Heart left ventricle (tissue), 16 donors: ENCODE measurements around the gene TANK. TPM values are rescaled to one million over a fixed set of nuclear protein-coding genes. Genes with fewer than 3 reads are reported as not detected.

Source experiments
- ATAC-seq, 4 donors: fragments of 200-7000 bp; cut with Tn5 transposase; one replicate each; pipeline ENCODE4 v1.9.1; 2020 to 2022; ENCODE audit warnings: moderate library complexity in 4 of 4, mild to moderate bottlenecking in 3 of 4, moderate number of reproducible peaks in 1 of 4
- DNase-seq, 5 donors: peaks; one replicate each; pipeline ENCODE4 v3.0.0-alpha.2; 2020
- H3K27ac ChIP-seq, 12 donors: fragments of 200-600 bp; sonication (generic) in 4 of 12; one replicate each; pipeline versions ENCODE4 v1.5.0 to v1.8.0; 2016 to 2022; ENCODE audit warnings: mild to moderate bottlenecking in 2 of 12
- H3K27me3 ChIP-seq, 9 donors: fragments of 200-600 bp; sonication (generic) in 2 of 9; one replicate each; pipeline versions ENCODE4 v1.5.1 to v1.8.0; 2016 to 2022; ENCODE audit warnings: mild to moderate bottlenecking in 3 of 9
- H3K36me3 ChIP-seq, 9 donors: fragments of 200-600 bp; sonication (generic) in 2 of 9; one replicate each; pipeline versions ENCODE4 v1.5.0 to v1.8.0; 2018 to 2022; ENCODE audit warnings: mild to moderate bottlenecking in 2 of 9
- H3K4me1 ChIP-seq, 12 donors: fragments of 200-600 bp; sonication (generic) in 4 of 12; one replicate each; pipeline versions ENCODE4 v1.5.0 to v1.8.0; 2016 to 2022; ENCODE audit warnings: mild to moderate bottlenecking in 3 of 12
- H3K4me3 ChIP-seq, 12 donors: fragments of 200-600 bp; sonication (generic) in 4 of 12; one replicate each; pipeline versions ENCODE4 v1.5.0 to v1.8.0; 2017 to 2022; ENCODE audit warnings: mild to moderate bottlenecking in 9 of 12, moderate library complexity in 4 of 12
- H3K9me3 ChIP-seq, 12 donors: fragments of 200-600 bp; sonication (generic) in 4 of 12; one replicate each; pipeline versions ENCODE4 v1.5.0 to v1.8.0; 2016 to 2022; ENCODE audit warnings: mild to moderate bottlenecking in 1 of 12
- POLR2A ChIP-seq, 2 donors: fragments of 450-650 bp; IDR thresholded peaks; one replicate each; pipeline ENCODE4 v1.6.1; 2017; ENCODE audit warnings: antibody characterized with exemption in 2 of 2, mild to moderate bottlenecking in 2 of 2, moderate library complexity in 2 of 2
- WGBS, 4 donors: extraction: QIAGEN DNeasy Blood & Tissue Kit in 2 of 4; methylation state at CpG; one replicate each; pipeline versions ENCODE4 v1.1.5 to v1.1.7; 2013 to 2018; 5-methylcytosine and 5-hydroxymethylcytosine counted together
- intact Hi-C, 10 donors: fragments of 100-400 bp; cut with DNase I; formaldehyde crosslinking; loops; one replicate each; pipeline versions ENCODE4 v1.11.1 to v1.14.2; 2022
- polyA plus RNA-seq, 2 donors: library from polyadenylated mRNA; stranded (reverse); fragments of 200-250 nt; gene quantifications; one replicate each; pipeline ENCODE4 v1.2.3, GENCODE V29; 2013
- total RNA-seq, 9 donors: library from RNA; depleted of rRNA in 2 of 9; stranded (reverse); fragments of >200 nt in 2 of 9; fragmentation: NEBNext Ultra II Directional in 3 of 9; extraction: Animal tissue kit (Norgen Biotek cat#: 25700) in 3 of 9; gene quantifications; one replicate each; pipeline versions ENCODE4 v1.1.0 to v1.2.4, GENCODE V29; 2016 to 2023
- TF ChIP-seq, protein P1 (sequence below), 12 donors: fragments of 200-600 bp; sonication (generic) in 4 of 12; IDR thresholded peaks; one replicate each; pipeline versions ENCODE4 v1.5.0 to v1.8.0; 2018 to 2022; ENCODE audit warnings: antibody characterized with exemption in 12 of 12, mild to moderate bottlenecking in 5 of 12
- donor health status: ischemic (EF 13 %, LVEDD 7.1; RV severe dilation, severe dysfunction).
- donor health status: healthy with polysubstance abuse.
- donor health status: DM: no; HTN: yes; CAD: no.
- donor health status: DM: no; HTN: no; CAD: no.
- donor health status: ischemic (EF 25% LVEDD 6.9; RV normal size, moderate dysfunction).
- donor health status: ischemic (EF 25% LVEDD 5.7; RV mildly dilated, moderate dysfunction).
- donor health status: healthy.
- donor health status: DM: yes; HTN: yes; CAD: no.
- donor health status: ischemic (EF 35%, LVEDD 5.7; RV mildly dilated, moderate dysfunction).
- donor health status: nonischemic (EF 11% LVEDD 7.7; RV severe dilation, severe dysfunction).
- donor health status: DM: yes; HTN: yes; CAD: no.
- donor health status: PGD.
- donor health status: ischemic (EF 29% LVEDD 5.4; RV normal size, mild dysfunction).
- donor health status: nonischemic (EF 23%, LVEDD 6.1; RV moderate dilation, normal function).

TANK gene
- total and polyA plus RNA-seq, 11 donors, result 15.4 to 58.5 (median 32.4) TPM

DNA sequence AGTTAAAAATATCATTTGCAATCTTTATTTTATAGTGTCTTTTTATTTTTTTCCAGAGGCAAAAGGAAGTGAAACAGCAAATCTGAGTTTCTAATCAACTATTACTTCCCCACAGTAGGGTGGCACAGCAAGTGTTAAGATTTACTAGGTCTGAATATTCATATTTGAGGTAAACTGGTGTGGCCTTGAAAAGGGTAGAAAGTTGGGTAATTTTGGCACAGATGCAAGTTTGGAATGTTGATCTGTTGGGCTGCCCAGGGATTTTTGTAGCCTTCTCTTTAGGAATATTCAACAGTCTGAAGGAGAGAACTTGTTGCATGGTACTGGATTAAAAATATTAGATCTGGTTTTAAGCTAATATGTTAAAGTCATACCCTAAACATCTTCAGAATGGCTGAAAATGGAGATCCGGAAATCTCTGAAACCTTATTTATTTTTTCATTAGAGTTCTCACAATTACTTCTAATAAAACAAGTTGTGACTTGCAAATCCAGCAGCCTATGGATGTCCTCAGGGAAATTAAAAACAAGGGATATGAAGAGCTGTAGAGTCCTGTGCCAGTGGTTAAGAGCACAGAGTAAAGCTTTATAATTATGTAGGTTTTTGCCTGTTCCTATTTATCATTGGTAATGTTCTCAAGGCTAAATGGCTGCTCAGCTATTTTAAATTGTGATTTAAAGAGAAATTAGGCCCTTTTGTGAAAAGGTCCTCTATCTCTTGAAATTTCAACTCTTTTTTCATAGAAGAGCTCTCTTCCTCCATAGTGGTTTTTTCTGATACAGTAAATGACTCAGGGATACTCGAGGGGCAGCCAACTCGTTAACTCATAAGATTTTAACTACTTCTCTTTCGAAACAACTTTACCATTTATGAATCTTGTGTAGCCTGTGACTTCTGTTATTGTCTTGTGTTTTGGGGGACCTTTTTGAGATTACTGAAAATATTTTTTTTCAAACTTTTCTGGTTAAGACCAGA is 11.0 kb downstream of the TANK start:
- WGBS, 4 donors, result 79 to 84% (median 82%) methylated on average over 4 of the region's 4 CpGs
- Histone ChIP-seq H3K4me3 (no peak overlapping the region), H3K9me3 (no peaks in the 10 kb centered on the region), H3K36me3 (peaks cover 0 to 15% (median 4%) of the 10 kb centered on the region in 9 donors), H3K4me1 (peaks cover 0 to 84% (median 15%) of the 10 kb centered on the region in 12 donors), H3K27ac (peak overlapping the region in 1 of 12 donors; percentile 48), H3K27me3 (no peaks in the 10 kb centered on the region)
- intact Hi-C loops, result no loop called here
- TF ChIP-seq POLR2A (IDR thresholded peaks at IDR 0.05), result no peak
- TF ChIP-seq, protein P1, sequence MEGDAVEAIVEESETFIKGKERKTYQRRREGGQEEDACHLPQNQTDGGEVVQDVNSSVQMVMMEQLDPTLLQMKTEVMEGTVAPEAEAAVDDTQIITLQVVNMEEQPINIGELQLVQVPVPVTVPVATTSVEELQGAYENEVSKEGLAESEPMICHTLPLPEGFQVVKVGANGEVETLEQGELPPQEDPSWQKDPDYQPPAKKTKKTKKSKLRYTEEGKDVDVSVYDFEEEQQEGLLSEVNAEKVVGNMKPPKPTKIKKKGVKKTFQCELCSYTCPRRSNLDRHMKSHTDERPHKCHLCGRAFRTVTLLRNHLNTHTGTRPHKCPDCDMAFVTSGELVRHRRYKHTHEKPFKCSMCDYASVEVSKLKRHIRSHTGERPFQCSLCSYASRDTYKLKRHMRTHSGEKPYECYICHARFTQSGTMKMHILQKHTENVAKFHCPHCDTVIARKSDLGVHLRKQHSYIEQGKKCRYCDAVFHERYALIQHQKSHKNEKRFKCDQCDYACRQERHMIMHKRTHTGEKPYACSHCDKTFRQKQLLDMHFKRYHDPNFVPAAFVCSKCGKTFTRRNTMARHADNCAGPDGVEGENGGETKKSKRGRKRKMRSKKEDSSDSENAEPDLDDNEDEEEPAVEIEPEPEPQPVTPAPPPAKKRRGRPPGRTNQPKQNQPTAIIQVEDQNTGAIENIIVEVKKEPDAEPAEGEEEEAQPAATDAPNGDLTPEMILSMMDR (IDR thresholded peaks at IDR 0.05), result no peak
- ATAC-seq, result no peak
- no peak for DNase-seq

DNA sequence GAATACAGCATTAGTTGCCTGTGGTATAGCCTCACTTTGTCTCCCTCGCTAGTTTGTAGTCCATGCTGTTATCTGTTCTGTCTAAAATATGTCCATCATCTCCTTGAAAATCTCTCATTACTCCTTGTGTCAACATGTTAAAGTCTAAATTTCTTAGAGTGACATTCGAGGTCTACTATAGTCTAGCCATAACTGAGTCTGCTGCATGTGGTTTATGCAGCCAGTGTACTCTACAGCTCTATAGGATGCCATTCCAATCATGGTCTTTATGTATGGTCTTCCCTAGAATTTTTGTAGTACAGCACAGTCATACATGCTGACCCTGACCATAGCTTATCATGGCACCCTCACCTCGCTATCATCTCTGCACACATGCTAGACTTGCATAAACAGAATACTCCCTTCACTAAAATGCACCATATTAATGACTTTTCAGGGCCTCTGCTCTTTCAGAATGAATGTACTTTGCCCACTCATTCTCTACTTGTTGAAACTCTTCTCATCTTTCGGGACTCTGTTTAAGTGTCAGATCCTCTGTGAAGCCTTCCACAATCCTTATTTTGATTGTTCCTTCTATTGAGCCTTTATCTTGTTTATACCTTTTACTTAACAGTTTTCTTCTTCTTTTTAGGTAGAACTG is 12.8 kb downstream of the TANK start:
- no peak for TF ChIP-seq POLR2A (IDR thresholded peaks at IDR 0.05)
- TF ChIP-seq, protein P1 (IDR thresholded peaks at IDR 0.05), result no peak
- no peaks in the 10 kb centered on the region for H3K27me3 ChIP-seq
- WGBS, 4 donors, result 96 to 97% (median 97%) methylated on average over 4 of the region's 4 CpGs

DNA sequence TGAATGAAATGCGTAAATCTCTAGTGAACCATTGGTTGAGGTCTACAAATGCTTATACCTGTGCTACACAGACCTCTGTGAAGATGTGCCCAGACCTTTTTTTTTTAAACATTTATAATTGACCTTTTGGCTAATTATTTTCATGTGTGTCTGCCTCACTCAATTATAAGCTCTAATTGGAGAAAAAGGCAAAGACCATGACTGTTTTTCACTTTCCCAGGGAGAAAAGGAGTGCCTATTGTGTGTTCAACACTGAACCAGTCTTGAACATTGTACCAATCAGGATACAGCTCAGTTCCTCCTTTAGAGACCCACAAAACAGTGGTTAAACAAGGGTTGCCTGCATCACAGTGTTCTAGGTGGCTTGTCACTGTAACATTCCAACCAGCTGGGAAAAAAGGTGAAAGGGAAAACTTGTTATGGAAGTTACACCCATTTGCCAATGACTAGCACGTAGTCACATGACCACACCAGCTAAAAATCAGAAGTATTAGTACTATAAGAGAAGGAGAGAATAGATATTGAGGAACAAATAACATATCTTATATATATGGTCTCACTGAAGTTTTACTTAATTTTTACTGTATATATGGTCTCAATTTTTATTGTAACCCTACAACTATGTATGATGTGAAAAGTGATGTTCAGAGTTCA is 13.4 kb downstream of the TANK start:
- Histone ChIP-seq H3K4me1 (peaks cover 0 to 80% (median 15%) of the 10 kb centered on the region in 12 donors), H3K4me3 (no peak overlapping the region), H3K27ac (no peak overlapping the region), H3K27me3 (no peaks in the 10 kb centered on the region), H3K36me3 (peaks cover 0 to 15% (median 0%) of the 10 kb centered on the region in 9 donors), H3K9me3 (peaks cover 0 to 11% (median 0%) of the 10 kb centered on the region in 12 donors)
- DNase-seq (no peak), ATAC-seq (no peak)
- 97 to 100% (median 100%) methylated on average over 2 of the region's 2 CpGs for WGBS, 4 donors
- intact Hi-C loops, result no loop called here
- no peak for TF ChIP-seq POLR2A (IDR thresholded peaks at IDR 0.05)
- TF ChIP-seq, protein P1 (IDR thresholded peaks at IDR 0.05), result no peak

More for the DNA sequence above, 12.8 kb downstream of the TANK start:
- DNase-seq, result no peak
- Histone ChIP-seq H3K27ac (no peak overlapping the region), H3K9me3 (peaks cover 0 to 11% (median 0%) of the 10 kb centered on the region in 12 donors), H3K36me3 (peaks cover 0 to 15% (median 0%) of the 10 kb centered on the region in 9 donors), H3K4me3 (no peak overlapping the region), H3K4me1 (peaks cover 0 to 84% (median 15%) of the 10 kb centered on the region in 12 donors)
- ATAC-seq, result no peak
- intact Hi-C loops, result no loop called here
